Thyroid gland (tissue), 4 donors: ENCODE measurements around the gene ZKSCAN1.

Experiments
- CTCF ChIP-seq, 6 experiments: fragments of 200-600 bp in 3 of 6; fragments of 450-650 bp in 3 of 6; sonication (generic) in 3 of 6; IDR thresholded peaks; one replicate each; pipeline ENCODE4 v1.5.1; 2016 to 2019; ENCODE audit warnings: antibody characterized with exemption in 6 of 6, mild to moderate bottlenecking in 2 of 6, inconsistent platforms in 1 of 6, moderate library complexity in 1 of 6
- POLR2A ChIP-seq, 2 donors: fragments of 450-650 bp; IDR thresholded peaks; one replicate each; pipeline ENCODE4 v1.6.1; 2017; ENCODE audit warnings: antibody characterized with exemption in 2 of 2, mild to moderate bottlenecking in 2 of 2, moderate library complexity in 1 of 2

- no peak for TF ChIP-seq CTCF (IDR thresholded peaks at IDR 0.05)
- no peak for TF ChIP-seq POLR2A (IDR thresholded peaks at IDR 0.05)
These were observed 19.6 kb downstream of the ZKSCAN1 start for GRCh38 chr7:100034871-100035510.
